Posterior cingulate gyrus (tissue), 11 donors: ENCODE data around the gene KCNT1.

Source experiments
- DNase-seq, 10 donors: peaks; one replicate each; pipeline versions ENCODE4 v3.0.0 to v3.0.0-alpha.2; 2020 to 2021; ENCODE audit warnings: mixed read lengths in 3 of 10
- intact Hi-C: fragments of 100-400 bp; cut with DNase I; formaldehyde crosslinking; loops from one replicate; pipeline ENCODE4 v1.15.1; 2023

KCNT1 gene

GRCh38 chr9:135761150-135761844 lies 59.3 kb downstream of the KCNT1 start:
- no peak for DNase-seq
- intact Hi-C loops = no loop called here

GRCh38 chr9:135761845-135762168 lies 59.8 kb downstream of the KCNT1 start:
- intact Hi-C loops = no loop called here
- no peak for DNase-seq

- intact Hi-C loops = no loop called here
- no peak for DNase-seq
Observed at GRCh38 chr9:135762921-135763320, 60.9 kb downstream of the KCNT1 start.

GRCh38 chr9:135763716-135764446 lies 61.9 kb downstream of the KCNT1 start:
- intact Hi-C loops = no loop called here
- DNase-seq = no peak

GRCh38 chr9:135764731-135765130 lies 62.7 kb downstream of the KCNT1 start:
- no peak for DNase-seq
- intact Hi-C loops = no loop called here

GRCh38 chr9:135765416-135765815 lies 63.4 kb downstream of the KCNT1 start:
- intact Hi-C loops = no loop called here
- no peak for DNase-seq

- intact Hi-C loops = no loop called here
- no peak for DNase-seq
Observed at GRCh38 chr9:135766251-135766650, 64.3 kb downstream of the KCNT1 start.

- intact Hi-C loops = no loop called here
- DNase-seq = no peak
Observed at GRCh38 chr9:135766707-135767106, 64.7 kb downstream of the KCNT1 start.

- intact Hi-C loops = no loop called here
- no peak for DNase-seq
Observed at GRCh38 chr9:135768516-135769218, 66.7 kb downstream of the KCNT1 start.

- intact Hi-C loops = no loop called here
- DNase-seq = no peak
Observed at GRCh38 chr9:135769489-135770202, 67.7 kb downstream of the KCNT1 start.

- DNase-seq = no peak
- intact Hi-C loops = no loop called here
Observed at GRCh38 chr9:135770203-135770535, 68.2 kb downstream of the KCNT1 start.

GRCh38 chr9:135770771-135771170 lies 68.8 kb downstream of the KCNT1 start:
- intact Hi-C loops = no loop called here
- no peak for DNase-seq

- intact Hi-C loops = no loop called here
- DNase-seq = no peak
Observed at GRCh38 chr9:135771401-135772051, 69.5 kb downstream of the KCNT1 start.

GRCh38 chr9:135772056-135772646 lies 70.2 kb downstream of the KCNT1 start:
- no peak for DNase-seq
- intact Hi-C loops = no loop called here

- intact Hi-C loops = no loop called here
- DNase-seq = no peak
Observed at GRCh38 chr9:135772702-135773493, 70.9 kb downstream of the KCNT1 start.

GRCh38 chr9:135773530-135774238 lies 71.7 kb downstream of the KCNT1 start:
- no peak for DNase-seq
- intact Hi-C loops = no loop called here

GRCh38 chr9:135774239-135774747 lies 72.3 kb downstream of the KCNT1 start:
- DNase-seq = no peak
- intact Hi-C loops = no loop called here

GRCh38 chr9:135774794-135775525 lies 73.0 kb downstream of the KCNT1 start:
- no peak for DNase-seq

More at GRCh38 chr9:135774794-135775525, 73.0 kb downstream of the KCNT1 start:
- intact Hi-C loops = no loop called here
